OCI-M2 (cell line): Measurements from ENCODE around the gene HMCN2.

Source experiments
- DNase-seq: peaks from one replicate; lab custom pipeline; 2025; ENCODE audit not compliant: unreplicated experiment; lab: John Stamatoyannopoulos, UW

Gene HMCN2

GRCh38 chr9:130479587-130479986 is 214.0 kb downstream of the HMCN2 start:
- DNase-seq: no peak

DNA sequence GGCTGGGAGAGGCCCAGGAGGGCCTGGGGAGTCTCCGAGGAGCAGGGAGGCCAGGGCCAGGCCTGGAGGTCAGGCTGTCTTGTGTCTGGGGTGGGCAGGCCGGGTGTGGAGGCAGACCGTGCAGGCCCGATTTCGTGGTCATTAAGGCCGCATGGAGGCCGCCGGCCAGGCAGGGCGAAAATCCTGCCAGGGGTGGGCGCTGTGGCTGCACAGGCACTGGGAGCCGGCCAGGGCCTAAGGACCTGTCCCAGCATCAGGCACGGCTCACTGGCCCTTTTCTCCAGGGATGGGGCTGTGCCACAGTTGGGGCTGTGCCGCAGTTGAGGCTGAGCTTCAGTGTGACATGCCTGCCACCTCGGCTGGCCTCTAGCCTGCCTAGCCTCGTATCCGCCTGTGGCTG is 215.1 kb downstream of the HMCN2 start:
- no peak for DNase-seq

DNA sequence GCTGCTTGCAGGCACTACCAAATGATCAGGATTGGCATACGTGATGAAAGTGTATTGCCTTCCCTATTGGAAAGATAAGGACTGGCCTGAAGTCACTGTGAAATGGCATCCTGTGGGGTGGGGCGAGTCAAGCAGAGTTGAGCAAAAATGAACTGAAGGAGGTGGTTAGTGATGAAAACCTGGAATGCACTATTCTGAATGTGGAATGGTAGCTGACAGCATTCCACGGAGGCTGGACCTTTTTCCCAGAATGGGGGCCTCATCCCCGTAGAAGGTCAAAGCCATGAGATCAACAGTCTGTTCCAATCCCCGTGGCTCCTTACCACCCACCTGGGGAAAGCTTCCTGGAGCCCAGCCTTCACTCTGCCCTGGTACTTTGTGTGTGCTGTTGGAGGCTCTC is 216.9 kb downstream of the HMCN2 start:
- no peak for DNase-seq

- no peak for DNase-seq
These were observed 217.9 kb downstream of the HMCN2 start for GRCh38 chr9:130483371-130483971.
